Vagina (tissue), 2 donors: Measurements from ENCODE around the gene IPP. TPM values are rescaled to one million over a fixed set of nuclear protein-coding genes. Genes with fewer than 3 reads are reported as not detected.

Experiments used
- DNase-seq, 2 donors: peaks; one replicate each; pipeline ENCODE4 v3.0.0-alpha.2; 2017; ENCODE audit errors: extremely low spot score in 2 of 2
- H3K27ac ChIP-seq: fragments of 200-600 bp; sonication (generic); one replicate; pipeline ENCODE4 v1.5.1; 2019
- H3K27me3 ChIP-seq: fragments of 200-600 bp; sonication (generic); one replicate; pipeline ENCODE4 v1.5.1; 2019
- H3K36me3 ChIP-seq, 2 donors: fragments of 200-600 bp; sonication (generic); one replicate each; pipeline ENCODE4 v1.5.1; 2017 to 2019
- H3K4me1 ChIP-seq: fragments of 200-600 bp; sonication (generic); one replicate; pipeline ENCODE4 v1.5.1; 2019
- H3K4me3 ChIP-seq, 2 donors: fragments of 200-600 bp; sonication (generic); 1 replicate in 1 of 2; 2 replicates in 1 of 2; pipeline ENCODE4 v1.5.1; 2016 to 2019
- H3K9me3 ChIP-seq: fragments of 200-600 bp; sonication (generic); one replicate; pipeline ENCODE4 v1.5.1; 2019
- CTCF ChIP-seq, 3 experiments: fragments of 450-650 bp in 2 of 3; fragments of 200-600 bp in 1 of 3; sonication (generic) in 1 of 3; IDR thresholded peaks; one replicate each; pipeline ENCODE4 v1.5.1; 2017 to 2019; ENCODE audit warnings: antibody characterized with exemption in 3 of 3, mild to moderate bottlenecking in 2 of 3, moderate library complexity in 2 of 3
- POLR2A ChIP-seq, 2 donors: fragments of 450-650 bp; IDR thresholded peaks; one replicate each; pipeline ENCODE4 v1.6.1; 2017; ENCODE audit warnings: antibody characterized with exemption in 2 of 2, mild to moderate bottlenecking in 2 of 2, moderate library complexity in 2 of 2
- POLR2AphosphoS5 ChIP-seq, 2 donors: sonication (generic); formaldehyde crosslinking; IDR thresholded peaks; one replicate each; pipeline ENCODE4 v1.9.0; 2017; ENCODE audit warnings: antibody characterized with exemption in 2 of 2, mild to moderate bottlenecking in 2 of 2, low read depth in 1 of 2; ENCODE audit not compliant: insufficient read depth in 1 of 2
- intact Hi-C: fragments of 100-400 bp; cut with DNase I; formaldehyde crosslinking; loops from one replicate; pipeline ENCODE4 v1.15.1; 2023
- total RNA-seq: library from RNA; depleted of rRNA; stranded (reverse); fragments of >200 nt; gene quantifications from one replicate; pipeline ENCODE4 v1.2.3, GENCODE V29; 2016

The IPP gene
- total RNA-seq, 1 donor from 2014 or later, result 5.6 TPM

- Histone ChIP-seq H3K27ac (no peak overlapping the region), H3K36me3 (peaks cover 0 to 63% of the 10 kb centered on the region in 2 donors), H3K4me1 (no peaks in the 10 kb centered on the region), H3K4me3 (no peak overlapping the region), H3K27me3 (no peaks in the 10 kb centered on the region), H3K9me3 (no peaks in the 10 kb centered on the region)
- no peak for DNase-seq
- TF ChIP-seq CTCF (IDR thresholded peaks at IDR 0.05) (no peak), POLR2A (IDR thresholded peaks at IDR 0.05) (no peak), POLR2AphosphoS5 (IDR thresholded peaks at IDR 0.05; ENCODE audit: insufficient read depth in 1 of 2, low read depth in 1 of 2) (no peak)
- intact Hi-C loops, result no loop called here
These were observed 93.8 kb downstream of the IPP start for GRCh38 chr1:45656573-45657226.

- Histone ChIP-seq H3K9me3 (no peaks in the 10 kb centered on the region), H3K36me3 (peaks cover 6 to 82% of the 10 kb centered on the region in 2 donors), H3K4me3 (no peak overlapping the region), H3K27me3 (no peaks in the 10 kb centered on the region), H3K4me1 (no peaks in the 10 kb centered on the region), H3K27ac (no peak overlapping the region)
- no peak for DNase-seq
- intact Hi-C loops, result no loop called here
- TF ChIP-seq POLR2AphosphoS5 (IDR thresholded peaks at IDR 0.05; ENCODE audit: insufficient read depth in 1 of 2, low read depth in 1 of 2) (no peak), CTCF (IDR thresholded peaks at IDR 0.05) (no peak), POLR2A (IDR thresholded peaks at IDR 0.05) (no peak)
These were observed 95.7 kb downstream of the IPP start for GRCh38 chr1:45654540-45655280.

Other genes with a start within 250 kb of the IPP start
- 239 TPM for gene PRDX1, start 228.8 kb downstream of the IPP start, total RNA-seq
- gene AKR1A1, start 199.8 kb downstream of the IPP start, total RNA-seq, result 80.3 TPM
- 57.9 TPM for gene NASP, start 166.6 kb downstream of the IPP start, total RNA-seq
- 1.5 TPM for gene CCDC17, start 126.6 kb downstream of the IPP start, total RNA-seq
- 109 TPM for gene GPBP1L1, start 64.1 kb downstream of the IPP start, total RNA-seq
- gene TMEM69, start 62.5 kb downstream of the IPP start, total RNA-seq, result 13.3 TPM
- gene MAST2, start 53.0 kb upstream of the IPP start, total RNA-seq, result 28.2 TPM